SU-DHL-6 (cell line): ENCODE results near the gene PRADC1.

Experiments
- H2AFZ ChIP-seq: fragments of 200-600 bp; sonication (generic); 2 replicates; pipeline ENCODE4 v1.6.1; 2014; ENCODE audit warnings: low read depth, mild to moderate bottlenecking, moderate library complexity, mixed read lengths, antibody characterized with exemption, low read length; ENCODE audit not compliant: severe bottlenecking
- H3F3A ChIP-seq: fragments of 200-600 bp; shearing (Covaris generic); 2 replicates; pipeline ENCODE4 v1.6.0; 2016; ENCODE audit warnings: antibody characterized with exemption, mild to moderate bottlenecking; ENCODE audit not compliant: insufficient read depth
- H3K27ac ChIP-seq: fragments of 200-600 bp; sonication (generic); 2 replicates; pipeline ENCODE4 v1.5.1; 2016; ENCODE audit warnings: low read depth, mild to moderate bottlenecking, low read length, moderate library complexity, mixed read lengths
- H3K27me3 ChIP-seq: fragments of 200-600 bp; sonication (generic), shearing (Covaris generic); 2 replicates; pipeline ENCODE4 v1.6.0; 2014; ENCODE audit warnings: mild to moderate bottlenecking, low read length
- H3K36me3 ChIP-seq: fragments of 200-600 bp; sonication (generic); 2 replicates; pipeline ENCODE4 v1.6.1; 2014; ENCODE audit warnings: mild to moderate bottlenecking, low read length, mixed read lengths
- H3K4me2 ChIP-seq: fragments of 300-600, 200-600 bp; shearing (Covaris generic), sonication (generic); 2 replicates; pipeline ENCODE4 v1.6.0; 2014; ENCODE audit warnings: low read length, low read depth, mild to moderate bottlenecking; ENCODE audit not compliant: poor library complexity, severe bottlenecking
- H3K4me3 ChIP-seq: fragments of 200-600 bp; sonication (generic); 2 replicates; pipeline ENCODE4 v1.5.1; 2014; ENCODE audit warnings: antibody characterized with exemption, low read length, mild to moderate bottlenecking, mixed read lengths; ENCODE audit not compliant: insufficient read depth, poor library complexity, severe bottlenecking
- H3K79me2 ChIP-seq: fragments of 200-600 bp; sonication (generic); 2 replicates; pipeline ENCODE4 v1.6.1; 2014; ENCODE audit warnings: mild to moderate bottlenecking, low read length, moderate library complexity; ENCODE audit not compliant: insufficient read depth
- H3K9ac ChIP-seq: fragments of 200-600 bp; sonication (generic); 2 replicates; pipeline ENCODE4 v1.7.0; 2014; ENCODE audit warnings: mild to moderate bottlenecking, low read length
- H3K9me2 ChIP-seq: fragments of 200-600 bp; sonication (generic); replicated peaks from 2 replicates; pipeline ENCODE4 v1.6.1; 2014; ENCODE audit warnings: low read length; ENCODE audit not compliant: insufficient read depth
- H3K9me3 ChIP-seq: fragments of 200-600 bp; sonication (generic); 2 replicates; pipeline ENCODE4 v1.6.1; 2014; ENCODE audit warnings: low read length, mixed read lengths; ENCODE audit not compliant: insufficient read depth
- H4K20me1 ChIP-seq: fragments of 200-600 bp; sonication (generic); 2 replicates; pipeline ENCODE4 v1.6.1; 2014; ENCODE audit warnings: low read depth, mild to moderate bottlenecking, antibody characterized with exemption, low read length, moderate library complexity, mixed read lengths
- CTCF ChIP-seq: fragments of 200-600 bp; sonication (generic); IDR thresholded peaks from one replicate; pipeline ENCODE4 v1.5.1; 2017; ENCODE audit warnings: antibody characterized with exemption, mild to moderate bottlenecking, low read length, moderate library complexity; ENCODE audit not compliant: insufficient read depth, poor library complexity, severe bottlenecking
- EZH2phosphoT487 ChIP-seq: fragments of 200-600 bp; sonication (generic), shearing (Covaris generic); conservative IDR thresholded peaks from 2 replicates; pipeline ENCODE4 v1.6.1; 2018; ENCODE audit warnings: mild to moderate bottlenecking, antibody characterized with exemption, low read length, moderate library complexity, mixed read lengths

The PRADC1 gene

DNA sequence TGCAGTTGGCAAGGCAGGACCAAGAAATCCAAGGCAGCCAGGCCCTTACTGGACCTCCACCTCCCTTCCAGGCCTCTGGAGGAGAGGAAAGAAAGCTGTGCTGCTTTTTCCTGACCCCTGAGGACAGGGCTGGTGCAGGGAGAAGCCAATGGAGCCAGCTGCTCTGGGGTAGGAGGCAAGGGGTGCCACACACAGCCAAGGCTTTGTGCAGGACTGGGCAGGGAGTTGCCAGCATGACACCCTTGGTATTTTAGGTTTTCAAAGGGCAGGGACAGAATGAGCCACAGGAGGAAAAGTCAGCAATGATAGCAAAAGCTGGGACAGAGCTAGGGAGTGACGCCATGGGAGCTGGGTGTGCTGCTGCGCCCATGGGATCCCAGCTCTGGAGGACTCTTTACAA, 24.0 kb upstream of the PRADC1 start:
- no peak overlapping the region for H3K27ac ChIP-seq
- H3F3A ChIP-seq = peaks cover 20% of the 10 kb centered on the region
- H4K20me1 ChIP-seq = no peaks in the 10 kb centered on the region; the same call in 1 of the 2 replicates
- H3K4me3 ChIP-seq = no peak overlapping the region
- no peaks in the 10 kb centered on the region for H3K27me3 ChIP-seq
- no peak for TF ChIP-seq CTCF
- no peak for TF ChIP-seq EZH2phosphoT487
- no peaks in the 10 kb centered on the region; the same call in 1 of the 2 replicates for H3K36me3 ChIP-seq
- H3K4me2 ChIP-seq = no peak overlapping the region
- H3K9ac ChIP-seq = no peak overlapping the region
- no peaks in the 10 kb centered on the region for H3K9me2 ChIP-seq
- H3K9me3 ChIP-seq = no peaks in the 10 kb centered on the region
- H2AFZ ChIP-seq = no peak overlapping the region
- H3K79me2 ChIP-seq = no peaks in the 10 kb centered on the region

DNA sequence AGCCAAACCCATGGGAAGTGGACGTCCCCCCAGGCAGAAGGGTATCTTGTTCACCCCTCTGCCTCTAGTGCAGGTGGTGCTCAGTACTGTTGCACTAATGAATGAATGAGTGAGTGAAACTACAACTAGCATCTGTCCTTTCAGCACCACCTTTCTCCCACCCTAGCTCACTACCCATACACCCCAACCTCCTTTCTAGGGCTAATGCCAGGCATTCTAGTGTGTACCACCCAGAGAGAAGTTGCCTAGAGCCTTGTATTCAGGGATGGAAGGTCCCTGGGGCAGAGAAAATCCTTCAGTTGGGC, 23.5 kb upstream of the PRADC1 start:
- H3K36me3 ChIP-seq = no peaks in the 10 kb centered on the region; the same call in 1 of the 2 replicates
- no peak overlapping the region for H3K27ac ChIP-seq
- H3K9ac ChIP-seq = no peak overlapping the region

GRCh38 chr2:73255907-73256617, 23.0 kb upstream of the PRADC1 start:
- H3K36me3 ChIP-seq = no peaks in the 10 kb centered on the region; the same call in 1 of the 2 replicates
- no peaks in the 10 kb centered on the region; the same call in 1 of the 2 replicates for H4K20me1 ChIP-seq
- H2AFZ ChIP-seq = no peak overlapping the region
- TF ChIP-seq CTCF (no peak), EZH2phosphoT487 (no peak)
- H3F3A ChIP-seq = peaks cover 20% of the 10 kb centered on the region
- H3K79me2 ChIP-seq = no peaks in the 10 kb centered on the region
- no peak overlapping the region for H3K27ac ChIP-seq
- no peaks in the 10 kb centered on the region for H3K27me3 ChIP-seq
- no peaks in the 10 kb centered on the region for H3K9me3 ChIP-seq
- no peaks in the 10 kb centered on the region for H3K9me2 ChIP-seq
- no peak overlapping the region for H3K9ac ChIP-seq
- no peak overlapping the region for H3K4me3 ChIP-seq
- H3K4me2 ChIP-seq = no peak overlapping the region

More for the DNA sequence above, 23.5 kb upstream of the PRADC1 start:
- no peak overlapping the region for H3K4me3 ChIP-seq
- no peaks in the 10 kb centered on the region for H3K27me3 ChIP-seq
- peaks cover 20% of the 10 kb centered on the region for H3F3A ChIP-seq
- H2AFZ ChIP-seq = no peak overlapping the region
- no peak overlapping the region for H3K4me2 ChIP-seq
- no peaks in the 10 kb centered on the region for H3K79me2 ChIP-seq
- no peaks in the 10 kb centered on the region; the same call in 1 of the 2 replicates for H4K20me1 ChIP-seq
- H3K9me2 ChIP-seq = no peaks in the 10 kb centered on the region
- TF ChIP-seq EZH2phosphoT487 = no peak
- TF ChIP-seq CTCF = no peak
- no peaks in the 10 kb centered on the region for H3K9me3 ChIP-seq
